Neural progenitor cell (in vitro differentiated cells): ENCODE results near the gene NFATC1. TPM values are rescaled to one million over a fixed set of nuclear protein-coding genes. Genes with fewer than 3 reads are reported as not detected.

Experiments
- DNase-seq: peaks from one replicate; pipeline ENCODE4 v3.0.0-alpha.2; 2016; ENCODE audit warnings: low spot score
- H2AFZ ChIP-seq: fragments of 200-600 bp; sonication (generic); replicated peaks from 2 replicates; pipeline ENCODE4 v1.6.1; 2016; ENCODE audit warnings: antibody characterized with exemption
- H3F3A ChIP-seq: fragments of 200-600 bp; sonication (generic); 2 replicates; pipeline ENCODE4 v1.6.1; 2016; ENCODE audit warnings: antibody characterized with exemption, low read depth
- H3K27ac ChIP-seq: fragments of 200-600 bp; sonication (generic); 2 replicates; pipeline ENCODE4 v1.5.1; 2016; ENCODE audit warnings: mild to moderate bottlenecking
- H3K27me3 ChIP-seq: fragments of 200-600 bp; sonication (generic); 2 replicates; pipeline ENCODE4 v1.6.1; 2016; ENCODE audit warnings: mild to moderate bottlenecking, moderate library complexity
- H3K36me3 ChIP-seq: fragments of 200-600 bp; sonication (generic); 2 replicates; pipeline ENCODE4 v1.5.1; 2016
- H3K4me1 ChIP-seq: fragments of 200-600 bp; sonication (generic); 2 replicates; pipeline ENCODE4 v1.6.1; 2016; ENCODE audit warnings: mixed run types
- H3K4me2 ChIP-seq: fragments of 200-600 bp; sonication (generic); 2 replicates; pipeline ENCODE4 v1.6.1; 2016
- H3K4me3 ChIP-seq: fragments of 200-600 bp; sonication (generic); 2 replicates; pipeline ENCODE4 v1.5.1; 2016
- H3K79me2 ChIP-seq: fragments of 200-600 bp; sonication (generic); 2 replicates; pipeline ENCODE4 v1.6.1; 2016; ENCODE audit warnings: low read depth
- H3K9ac ChIP-seq: fragments of 200-600 bp; sonication (generic); 2 replicates; pipeline ENCODE4 v1.6.1; 2016
- H3K9me3 ChIP-seq: fragments of 200-600 bp; sonication (generic); 2 replicates; pipeline ENCODE4 v1.5.1; 2016; ENCODE audit warnings: low read depth
- H4K20me1 ChIP-seq: fragments of 200-600 bp; sonication (generic); 2 replicates; pipeline ENCODE4 v1.6.1; 2016; ENCODE audit warnings: low read depth
- H3K27ac Mint-ChIP-seq: 3 replicates; pipeline ENCODE4 v1.8.0; 2021; ENCODE audit warnings: mixed read lengths
- H3K27me3 Mint-ChIP-seq: 2 replicates; pipeline ENCODE4 v1.8.0; 2022; ENCODE audit warnings: low read depth, mild to moderate bottlenecking, inconsistent platforms, moderate library complexity, mixed read lengths; ENCODE audit not compliant: insufficient read depth
- H3K36me3 Mint-ChIP-seq: 3 replicates; pipeline ENCODE4 v1.8.0; 2021; ENCODE audit warnings: mixed read lengths
- H3K4me1 Mint-ChIP-seq: 3 replicates; pipeline ENCODE4 v1.8.0; 2021; ENCODE audit warnings: mixed read lengths
- H3K4me3 Mint-ChIP-seq: 3 replicates; pipeline ENCODE4 v1.8.0; 2021; ENCODE audit warnings: mild to moderate bottlenecking, moderate library complexity, mixed read lengths
- H3K9me3 Mint-ChIP-seq: 3 replicates; pipeline ENCODE4 v1.8.0; 2020; ENCODE audit warnings: mixed read lengths
- CTCF ChIP-seq: fragments of 200-600 bp; sonication (generic); IDR thresholded peaks from 2 replicates; pipeline ENCODE4 v1.5.1; 2017; ENCODE audit warnings: antibody characterized with exemption, mild to moderate bottlenecking
- EZH2 ChIP-seq: fragments of 200-600 bp; sonication (generic); IDR thresholded peaks from 2 replicates; pipeline ENCODE4 v1.6.1; 2017; ENCODE audit warnings: antibody characterized with exemption, mild to moderate bottlenecking, moderate library complexity
- EZH2phosphoT487 ChIP-seq: fragments of 200-600 bp; sonication (generic); IDR thresholded peaks from 2 replicates; pipeline ENCODE4 v1.6.1; 2017; ENCODE audit warnings: antibody characterized with exemption
- small RNA-seq: library from RNA; depleted of rRNA; stranded (forward); fragments of <200 nt; gene quantifications from one replicate; pipeline ENCODE3, GENCODE V24; 2015
- total RNA-seq: library from RNA; depleted of rRNA; stranded (reverse); fragments of >200 nt; gene quantifications from 2 replicates; pipeline ENCODE4 v1.2.3, GENCODE V29; 2015; ENCODE audit warnings: low replicate concordance

Gene NFATC1
- total RNA-seq, 1 donor from 2014 or later = 2.3 TPM

GRCh38 chr18:79578396-79579260 lies 182.9 kb downstream of the NFATC1 start:
- Mint-ChIP-seq H3K27ac (no peak overlapping the region), H3K9me3 (peaks cover 1% of the 10 kb centered on the region), H3K36me3 (no peaks in the 10 kb centered on the region), H3K4me3 (no peak overlapping the region), H3K4me1 (peaks cover 9% of the 10 kb centered on the region), H3K27me3 (no peaks in the 10 kb centered on the region)
- no peaks in the 10 kb centered on the region for H3K9me3 ChIP-seq
- no peak overlapping the region for H2AFZ ChIP-seq
- DNase-seq = no peak
- H3K4me1 ChIP-seq = no peaks in the 10 kb centered on the region
- H3K9ac ChIP-seq = no peak overlapping the region
- TF ChIP-seq EZH2phosphoT487 (no peak), CTCF (no peak), EZH2 (no peak)
- H3K4me2 ChIP-seq = no peak overlapping the region
- no peak overlapping the region for H3K4me3 ChIP-seq
- no peaks in the 10 kb centered on the region for H4K20me1 ChIP-seq
- no peaks in the 10 kb centered on the region for H3K36me3 ChIP-seq
- H3K79me2 ChIP-seq = no peaks in the 10 kb centered on the region
- H3F3A ChIP-seq = peaks cover 18% of the 10 kb centered on the region
- no peak overlapping the region for H3K27ac ChIP-seq
- no peaks in the 10 kb centered on the region for H3K27me3 ChIP-seq

Small RNA genes lying within 50 kb of the gene (small RNA-seq; reads per million reads assigned to genes)
- gene AC018445.2 = not detected
